SU-DHL-6 (cell line): Measurements from ENCODE around the gene ACBD7.

Source experiments
- CTCF ChIP-seq: fragments of 200-600 bp; sonication (generic); IDR thresholded peaks from one replicate; pipeline ENCODE4 v1.5.1; 2017; ENCODE audit warnings: antibody characterized with exemption, mild to moderate bottlenecking, low read length, moderate library complexity; ENCODE audit not compliant: insufficient read depth, poor library complexity, severe bottlenecking
- EZH2phosphoT487 ChIP-seq: fragments of 200-600 bp; sonication (generic), shearing (Covaris generic); conservative IDR thresholded peaks from 2 replicates; pipeline ENCODE4 v1.6.1; 2018; ENCODE audit warnings: mild to moderate bottlenecking, antibody characterized with exemption, low read length, moderate library complexity, mixed read lengths

GRCh38 chr10:15091418-15091817 lies 2.8 kb upstream of the ACBD7 start:
- TF ChIP-seq CTCF = no peak
- no peak for TF ChIP-seq EZH2phosphoT487
